EH (cell line): Measurements from ENCODE around the gene DDX60.
"Not testable (repeated sequence)": the region's sequence is repeated elsewhere in the genome, so short reads cannot be mapped to it uniquely, and the experiment has no call there.

Experiments
- DNase-seq: peaks from one replicate; pipeline ENCODE4 v3.0.0-alpha.2; 2015; ENCODE audit warnings: low read depth

Gene DDX60

GRCh38 chr4:168291242-168291641 is 27.3 kb downstream of the DDX60 start:
- DNase-seq, result no peak

GRCh38 chr4:168285850-168286249 is 32.7 kb downstream of the DDX60 start:
- not testable (repeated sequence) for DNase-seq

- no peak for DNase-seq
These were observed 39.0 kb downstream of the DDX60 start for GRCh38 chr4:168279556-168279955.

GRCh38 chr4:168275836-168276235 is 42.7 kb downstream of the DDX60 start:
- no peak for DNase-seq

GRCh38 chr4:168274871-168275270 is 43.7 kb downstream of the DDX60 start:
- DNase-seq, result no peak

- peak; percentile 6 for DNase-seq
These were observed 44.7 kb downstream of the DDX60 start for GRCh38 chr4:168273838-168274237.

- DNase-seq, result no peak
These were observed 46.1 kb downstream of the DDX60 start for GRCh38 chr4:168272488-168272887.

- DNase-seq, result no peak
These were observed 48.7 kb downstream of the DDX60 start for GRCh38 chr4:168269896-168270295.

- no peak for DNase-seq
These were observed 53.2 kb downstream of the DDX60 start for GRCh38 chr4:168265327-168265726.

GRCh38 chr4:168264903-168265302 is 53.6 kb downstream of the DDX60 start:
- peak; percentile 4 for DNase-seq

GRCh38 chr4:168263039-168263438 is 55.5 kb downstream of the DDX60 start:
- DNase-seq, result no peak

GRCh38 chr4:168259096-168259495 is 59.5 kb downstream of the DDX60 start:
- DNase-seq, result no peak

- DNase-seq, result no peak
These were observed 60.8 kb downstream of the DDX60 start for GRCh38 chr4:168257768-168258167.

- DNase-seq, result peak; percentile 26
These were observed 70.3 kb downstream of the DDX60 start for GRCh38 chr4:168248176-168248710.

- no peak for DNase-seq
These were observed 70.9 kb downstream of the DDX60 start for GRCh38 chr4:168247603-168248002.

- no peak for DNase-seq
These were observed 76.6 kb downstream of the DDX60 start for GRCh38 chr4:168241953-168242352.

- DNase-seq, result no peak
These were observed 77.7 kb downstream of the DDX60 start for GRCh38 chr4:168240821-168241220.

GRCh38 chr4:168221301-168221700 is 97.3 kb downstream of the DDX60 start:
- peak; percentile 76 for DNase-seq

GRCh38 chr4:168220893-168221292 is 97.7 kb downstream of the DDX60 start:
- peak; percentile 18 for DNase-seq

- peak; percentile 84 for DNase-seq
These were observed 99.9 kb downstream of the DDX60 start for GRCh38 chr4:168218645-168219044.

GRCh38 chr4:168213511-168213910 is 105.0 kb downstream of the DDX60 start:
- DNase-seq, result peak; percentile 86

GRCh38 chr4:168212656-168213055 is 105.9 kb downstream of the DDX60 start:
- DNase-seq, result no peak

GRCh38 chr4:168208957-168209614 is 109.5 kb downstream of the DDX60 start:
- DNase-seq, result no peak
